Measurements from ENCODE around the gene LRTM2. TPM values are rescaled to one million over a fixed set of nuclear protein-coding genes. Genes with fewer than 3 reads are reported as not detected.

The LRTM2 gene
- total RNA-seq, 1 experiment from 2014 or later, result not detected

DNA sequence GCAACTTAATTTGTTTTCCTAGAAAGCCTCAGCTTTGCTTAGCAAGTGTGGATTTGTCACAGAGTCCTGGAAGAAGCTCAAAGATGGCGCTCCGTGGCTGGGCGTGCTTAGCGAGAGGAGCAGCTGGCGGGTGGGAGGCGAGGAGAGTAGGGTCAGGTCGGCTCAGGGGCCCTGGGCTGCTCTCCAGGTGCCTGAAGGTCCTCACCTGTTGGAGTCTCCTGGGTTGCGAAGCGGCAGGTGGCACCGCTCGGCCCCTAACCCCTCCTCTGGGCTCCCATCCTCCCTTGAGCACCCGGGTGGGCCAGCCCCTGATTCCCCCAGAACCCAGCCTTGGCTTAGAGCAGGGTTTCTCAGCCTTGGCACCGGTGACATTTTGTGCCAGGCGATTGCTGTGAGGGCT is 25.1 kb downstream of the LRTM2 start:
- Histone ChIP-seq H3K79me2 (ENCODE audit: low read length) (no peaks in the 10 kb centered on the region), H3K9ac (ENCODE audit: low read length) (no peak overlapping the region), H4K20me1 (ENCODE audit: low read length) (no peaks in the 10 kb centered on the region), H3K27me3 (ENCODE audit: low read length) (peaks cover 42% of the 10 kb centered on the region), H3K4me1 (ENCODE audit: insufficient read depth, low read length) (no peaks in the 10 kb centered on the region), H3K9me3 (ENCODE audit: low read length) (no peaks in the 10 kb centered on the region), H3K9me2 (replicated peaks; ENCODE audit: low read length) (no peaks in the 10 kb centered on the region), H2AFZ (ENCODE audit: low read length) (no peak overlapping the region), H3K27ac (ENCODE audit: low read length) (no peak overlapping the region), H3K4me2 (ENCODE audit: low read length) (no peak overlapping the region), H3K36me3 (ENCODE audit: low read depth, low read length) (no peaks in the 10 kb centered on the region), H3K4me3 (ENCODE audit: low read length) (no peak overlapping the region), H3F3A (ENCODE audit: low read length, unreplicated experiment) (no peaks in the 10 kb centered on the region)
- no peak for TF ChIP-seq EZH2 (IDR thresholded peaks at IDR 0.05; ENCODE audit: low read length, unreplicated experiment)
- TF ChIP-seq EZH2phosphoT487 (IDR thresholded peaks at IDR 0.05; ENCODE audit: borderline replicate concordance, low read length), result no peak
- TF ChIP-seq, protein P1, sequence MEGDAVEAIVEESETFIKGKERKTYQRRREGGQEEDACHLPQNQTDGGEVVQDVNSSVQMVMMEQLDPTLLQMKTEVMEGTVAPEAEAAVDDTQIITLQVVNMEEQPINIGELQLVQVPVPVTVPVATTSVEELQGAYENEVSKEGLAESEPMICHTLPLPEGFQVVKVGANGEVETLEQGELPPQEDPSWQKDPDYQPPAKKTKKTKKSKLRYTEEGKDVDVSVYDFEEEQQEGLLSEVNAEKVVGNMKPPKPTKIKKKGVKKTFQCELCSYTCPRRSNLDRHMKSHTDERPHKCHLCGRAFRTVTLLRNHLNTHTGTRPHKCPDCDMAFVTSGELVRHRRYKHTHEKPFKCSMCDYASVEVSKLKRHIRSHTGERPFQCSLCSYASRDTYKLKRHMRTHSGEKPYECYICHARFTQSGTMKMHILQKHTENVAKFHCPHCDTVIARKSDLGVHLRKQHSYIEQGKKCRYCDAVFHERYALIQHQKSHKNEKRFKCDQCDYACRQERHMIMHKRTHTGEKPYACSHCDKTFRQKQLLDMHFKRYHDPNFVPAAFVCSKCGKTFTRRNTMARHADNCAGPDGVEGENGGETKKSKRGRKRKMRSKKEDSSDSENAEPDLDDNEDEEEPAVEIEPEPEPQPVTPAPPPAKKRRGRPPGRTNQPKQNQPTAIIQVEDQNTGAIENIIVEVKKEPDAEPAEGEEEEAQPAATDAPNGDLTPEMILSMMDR (conservative IDR thresholded peaks at IDR 0.05; ENCODE audit: low read depth, low read length), result no peak
- DNase-seq (no peak), ATAC-seq (no peak)
- CTCF ChIA-PET, result no interaction called here
- intact Hi-C loops (cut with micrococcal nuclease), result no loop called here
- POLR2A ChIA-PET (ENCODE audit: unreplicated experiment), result no interaction called here
- no TSS peak for BruUV-seq (replicated peaks)

DNA sequence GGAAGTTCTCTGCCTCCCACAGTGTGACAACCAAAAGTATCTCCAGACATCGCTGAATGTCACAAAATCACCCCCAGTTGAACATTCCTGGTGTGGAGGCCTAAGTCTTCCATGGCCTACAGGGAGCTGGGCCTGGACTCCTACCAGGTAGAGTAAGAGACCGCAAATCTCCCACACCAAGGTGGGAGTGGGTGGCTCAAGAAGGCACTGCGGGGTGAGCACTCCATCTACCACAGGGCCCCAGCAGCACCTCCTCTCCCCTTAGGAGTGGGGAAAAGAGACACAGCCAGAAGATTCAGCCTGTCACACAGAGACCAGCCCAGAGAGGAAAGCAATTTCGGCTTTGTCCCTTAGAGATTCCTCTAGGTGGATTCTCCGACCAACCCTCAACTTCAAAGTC is 25.5 kb downstream of the LRTM2 start:
- Histone ChIP-seq H4K20me1 (ENCODE audit: low read length) (no peaks in the 10 kb centered on the region), H3K9me2 (replicated peaks; ENCODE audit: low read length) (no peaks in the 10 kb centered on the region), H3K27me3 (ENCODE audit: low read length) (peaks cover 42% of the 10 kb centered on the region), H3K9ac (ENCODE audit: low read length) (no peak overlapping the region), H3K79me2 (ENCODE audit: low read length) (no peaks in the 10 kb centered on the region), H3F3A (ENCODE audit: low read length, unreplicated experiment) (peaks cover 3% of the 10 kb centered on the region), H3K4me2 (ENCODE audit: low read length) (no peak overlapping the region), H3K9me3 (ENCODE audit: low read length) (no peaks in the 10 kb centered on the region), H3K36me3 (ENCODE audit: low read depth, low read length) (no peaks in the 10 kb centered on the region), H2AFZ (ENCODE audit: low read length) (no peak overlapping the region), H3K4me1 (ENCODE audit: insufficient read depth, low read length) (no peaks in the 10 kb centered on the region), H3K27ac (ENCODE audit: low read length) (no peak overlapping the region), H3K4me3 (ENCODE audit: low read length) (no peak overlapping the region)
- ATAC-seq (no peak), DNase-seq (no peak)
- ChIA-PET POLR2A (ENCODE audit: unreplicated experiment) (no interaction called here), CTCF (no interaction called here)
- BruUV-seq (replicated peaks), result no TSS peak
- TF ChIP-seq EZH2 (IDR thresholded peaks at IDR 0.05; ENCODE audit: low read length, unreplicated experiment), result no peak
- TF ChIP-seq, protein P1 (conservative IDR thresholded peaks at IDR 0.05; ENCODE audit: low read depth, low read length), result no peak
- no peak for TF ChIP-seq EZH2phosphoT487 (IDR thresholded peaks at IDR 0.05; ENCODE audit: borderline replicate concordance, low read length)
- intact Hi-C loops (cut with micrococcal nuclease), result no loop called here

DNA sequence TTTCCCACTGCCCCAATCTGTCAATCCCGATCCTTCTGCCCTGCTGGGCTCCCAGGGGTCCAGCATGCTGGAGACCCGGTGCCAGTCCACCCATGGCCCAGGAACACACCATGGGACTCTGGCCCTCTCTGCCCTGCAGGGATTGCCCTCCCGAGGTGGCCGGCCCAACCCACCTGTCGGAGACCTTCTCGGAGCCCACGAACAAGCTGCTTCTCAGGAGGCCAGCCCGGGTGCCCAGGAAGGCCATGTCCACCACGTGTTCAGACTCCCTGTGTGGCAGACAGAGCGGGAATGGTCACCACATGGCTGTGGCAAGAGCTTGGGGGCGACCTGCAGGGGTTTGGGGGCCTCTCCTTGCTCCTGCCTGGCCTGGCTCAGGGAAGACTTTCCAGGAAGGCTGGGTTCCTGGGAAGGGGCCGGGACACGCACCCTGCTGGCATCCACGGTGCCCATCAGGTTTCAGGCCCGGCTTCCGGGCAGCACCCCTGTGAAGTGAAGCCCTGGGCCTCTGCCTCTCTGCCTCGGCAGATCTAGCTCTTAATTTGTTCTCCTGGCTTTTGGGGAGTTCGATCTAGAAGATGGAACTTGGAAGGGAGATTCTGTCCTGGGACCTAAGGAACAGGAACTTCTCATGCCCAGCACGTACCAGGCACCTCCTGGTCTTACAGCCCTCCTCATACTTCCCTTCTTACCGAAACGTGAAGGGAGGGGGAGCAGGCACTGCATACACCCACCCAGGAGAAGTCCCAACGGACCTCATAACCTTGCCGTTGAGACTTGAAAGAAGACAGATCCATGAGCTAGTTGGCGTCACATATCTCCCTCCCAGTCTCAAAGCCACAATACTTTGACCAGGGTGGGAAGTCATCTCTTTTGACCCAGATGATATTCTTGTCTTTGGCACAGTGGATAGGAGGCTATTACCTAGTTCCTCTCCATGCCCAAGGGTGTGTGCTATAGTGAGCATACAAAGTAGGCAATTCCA is 26.3 kb downstream of the LRTM2 start:
- no peaks in the 10 kb centered on the region for H3K36me3 ChIP-seq (ENCODE audit: low read depth, low read length)
- no peak overlapping the region for H3K4me2 ChIP-seq (ENCODE audit: low read length)
- TF ChIP-seq, protein P1 (conservative IDR thresholded peaks at IDR 0.05; ENCODE audit: low read depth, low read length), result no peak
- TF ChIP-seq EZH2phosphoT487 (IDR thresholded peaks at IDR 0.05; ENCODE audit: borderline replicate concordance, low read length), result no peak
- BruUV-seq (replicated peaks), result no TSS peak
- H3K9me3 ChIP-seq (ENCODE audit: low read length), result no peaks in the 10 kb centered on the region
- ChIA-PET POLR2A (ENCODE audit: unreplicated experiment) (no interaction called here), CTCF (no interaction called here)
- peaks cover 4% of the 10 kb centered on the region for H3F3A ChIP-seq (ENCODE audit: low read length, unreplicated experiment)
- no peak overlapping the region for H3K4me3 ChIP-seq (ENCODE audit: low read length)
- DNase-seq, result no peak
- intact Hi-C loops (cut with micrococcal nuclease), result no loop called here
- peaks cover 42% of the 10 kb centered on the region for H3K27me3 ChIP-seq (ENCODE audit: low read length)
- no peak for ATAC-seq
- no peak overlapping the region for H2AFZ ChIP-seq (ENCODE audit: low read length)
- no peaks in the 10 kb centered on the region for H3K79me2 ChIP-seq (ENCODE audit: low read length)
- H3K9me2 ChIP-seq (replicated peaks; ENCODE audit: low read length), result no peaks in the 10 kb centered on the region
- no peak overlapping the region for H3K9ac ChIP-seq (ENCODE audit: low read length)
- H4K20me1 ChIP-seq (ENCODE audit: low read length), result no peaks in the 10 kb centered on the region
- no peak overlapping the region for H3K27ac ChIP-seq (ENCODE audit: low read length)
- no peaks in the 10 kb centered on the region for H3K4me1 ChIP-seq (ENCODE audit: insufficient read depth, low read length)

All from PC-3 (cell line).